Calu3 (cell line): ENCODE measurements around the gene SEPTIN12. TPM values are rescaled to one million over a fixed set of nuclear protein-coding genes. Genes with fewer than 3 reads are reported as not detected.

Experiments
- BruUV-seq: library from RNA; stranded (reverse); fragments of 400-500 nt; replicated peaks from 2 replicates; lab custom pipeline; 2021; lab: Mats Ljungman, UMichigan
- CTCF ChIA-PET: fragments of 300-600 bp; sonication (Branson Sonifier 250); formaldehyde crosslinking; loops from one replicate; lab custom pipeline; 2022; ENCODE audit warnings: antibody characterized with exemption; lab: Charles Lee
- DNase-seq: peaks from one replicate; pipeline ENCODE4 v3.0.0; 2022
- H3K27ac Mint-ChIP-seq: one replicate; pipeline ENCODE4 v1.8.0; 2022; ENCODE audit warnings: mixed read lengths; ENCODE audit not compliant: unreplicated experiment
- H3K27me3 Mint-ChIP-seq: one replicate; pipeline ENCODE4 v1.8.0; 2022; ENCODE audit warnings: mixed read lengths; ENCODE audit not compliant: unreplicated experiment
- H3K36me3 Mint-ChIP-seq: one replicate; pipeline ENCODE4 v1.8.0; 2022; ENCODE audit warnings: mild to moderate bottlenecking, moderate library complexity, mixed read lengths; ENCODE audit not compliant: insufficient read depth, unreplicated experiment
- H3K4me1 Mint-ChIP-seq: one replicate; pipeline ENCODE4 v1.8.0; 2022; ENCODE audit warnings: mild to moderate bottlenecking, low read depth, mixed read lengths; ENCODE audit not compliant: unreplicated experiment
- H3K4me3 Mint-ChIP-seq: one replicate; pipeline ENCODE4 v1.8.0; 2022; ENCODE audit warnings: mild to moderate bottlenecking, low read depth, moderate library complexity, mixed read lengths; ENCODE audit not compliant: unreplicated experiment
- H3K9me3 Mint-ChIP-seq: one replicate; pipeline ENCODE4 v1.8.0; 2022; ENCODE audit warnings: low read depth, mixed read lengths; ENCODE audit not compliant: unreplicated experiment
- intact Hi-C: fragments of 100-400 bp; cut with micrococcal nuclease; formaldehyde crosslinking; loops from one replicate; pipeline ENCODE4 v1.10.0; 2022; ENCODE audit not compliant: unreplicated experiment
- total RNA-seq: library from RNA; stranded (reverse); gene quantifications from 2 replicates; pipeline ENCODE4 v1.2.3, GENCODE V29; 2022
- TF ChIP-seq, protein P1 (sequence below): fragments of 200-600 bp; IDR thresholded peaks from one replicate; pipeline ENCODE4 v1.8.0; 2022; ENCODE audit warnings: antibody characterized with exemption; ENCODE audit not compliant: unreplicated experiment

The SEPTIN12 gene
- total RNA-seq, 1 experiment from 2014 or later, result not detected

DNA sequence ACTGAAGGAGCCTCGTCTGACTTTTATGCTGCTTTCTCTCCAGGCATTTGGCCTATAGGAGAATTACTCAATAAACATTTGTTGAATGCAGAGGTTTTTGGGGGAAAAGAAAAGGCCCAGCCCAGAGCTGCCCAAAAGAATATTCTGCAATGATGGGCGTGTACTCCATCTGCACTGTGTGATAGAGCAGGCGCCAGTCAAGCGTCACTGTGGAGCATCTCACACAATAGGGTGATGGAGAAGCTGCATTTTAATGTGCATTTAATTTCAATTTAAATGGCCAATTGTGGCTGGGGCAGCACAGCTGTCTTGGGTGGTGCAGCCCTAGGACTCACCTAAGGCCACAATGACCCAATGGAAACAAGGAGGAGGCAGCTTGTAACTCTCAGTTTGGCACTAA is 38.4 kb upstream of the SEPTIN12 start:
- peaks cover 69% of the 10 kb centered on the region for H3K36me3 Mint-ChIP-seq
- no peak overlapping the region for H3K4me3 Mint-ChIP-seq
- no TSS peak for BruUV-seq
- intact Hi-C loops, result no loop called here
- H3K27me3 Mint-ChIP-seq, result no peaks in the 10 kb centered on the region
- DNase-seq, result no peak
- no peaks in the 10 kb centered on the region for H3K9me3 Mint-ChIP-seq
- no peak overlapping the region for H3K27ac Mint-ChIP-seq
- TF ChIP-seq, protein P1, sequence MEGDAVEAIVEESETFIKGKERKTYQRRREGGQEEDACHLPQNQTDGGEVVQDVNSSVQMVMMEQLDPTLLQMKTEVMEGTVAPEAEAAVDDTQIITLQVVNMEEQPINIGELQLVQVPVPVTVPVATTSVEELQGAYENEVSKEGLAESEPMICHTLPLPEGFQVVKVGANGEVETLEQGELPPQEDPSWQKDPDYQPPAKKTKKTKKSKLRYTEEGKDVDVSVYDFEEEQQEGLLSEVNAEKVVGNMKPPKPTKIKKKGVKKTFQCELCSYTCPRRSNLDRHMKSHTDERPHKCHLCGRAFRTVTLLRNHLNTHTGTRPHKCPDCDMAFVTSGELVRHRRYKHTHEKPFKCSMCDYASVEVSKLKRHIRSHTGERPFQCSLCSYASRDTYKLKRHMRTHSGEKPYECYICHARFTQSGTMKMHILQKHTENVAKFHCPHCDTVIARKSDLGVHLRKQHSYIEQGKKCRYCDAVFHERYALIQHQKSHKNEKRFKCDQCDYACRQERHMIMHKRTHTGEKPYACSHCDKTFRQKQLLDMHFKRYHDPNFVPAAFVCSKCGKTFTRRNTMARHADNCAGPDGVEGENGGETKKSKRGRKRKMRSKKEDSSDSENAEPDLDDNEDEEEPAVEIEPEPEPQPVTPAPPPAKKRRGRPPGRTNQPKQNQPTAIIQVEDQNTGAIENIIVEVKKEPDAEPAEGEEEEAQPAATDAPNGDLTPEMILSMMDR, result no peak
- CTCF ChIA-PET, result no interaction called here
- H3K4me1 Mint-ChIP-seq, result no peaks in the 10 kb centered on the region

DNA sequence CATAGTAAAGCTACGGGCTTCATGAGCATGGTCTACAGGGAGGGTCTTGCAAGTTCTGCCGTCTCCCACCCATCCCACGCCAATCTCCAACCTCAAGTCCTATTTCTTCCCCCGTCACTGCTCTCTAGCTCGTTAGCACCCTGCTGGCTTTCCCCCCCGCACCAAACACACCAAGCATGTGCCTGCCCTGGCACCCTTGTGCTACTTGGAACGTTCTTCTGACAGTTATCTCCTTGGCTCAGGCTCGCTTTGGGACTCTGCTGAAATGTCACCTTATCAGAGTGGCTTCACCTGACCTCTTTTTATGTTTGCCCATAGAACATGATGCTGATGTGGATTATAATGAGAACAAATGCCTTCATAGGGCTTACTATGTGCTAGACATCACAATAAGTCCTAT is 37.1 kb upstream of the SEPTIN12 start:
- peaks cover 64% of the 10 kb centered on the region for H3K36me3 Mint-ChIP-seq
- no peaks in the 10 kb centered on the region for H3K4me1 Mint-ChIP-seq
- H3K4me3 Mint-ChIP-seq, result no peak overlapping the region
- no peak overlapping the region for H3K27ac Mint-ChIP-seq
- no peaks in the 10 kb centered on the region for H3K9me3 Mint-ChIP-seq
- CTCF ChIA-PET, result interaction anchor here (1.0 kb wide), 1 partner anchor 38 kb away, joined by 3 read pairs; no protein-coding TSS in a partner anchor
- no peaks in the 10 kb centered on the region for H3K27me3 Mint-ChIP-seq
- DNase-seq, result no peak
- TF ChIP-seq, protein P1, result no peak
- no TSS peak for BruUV-seq
- intact Hi-C loops, result no loop called here

DNA sequence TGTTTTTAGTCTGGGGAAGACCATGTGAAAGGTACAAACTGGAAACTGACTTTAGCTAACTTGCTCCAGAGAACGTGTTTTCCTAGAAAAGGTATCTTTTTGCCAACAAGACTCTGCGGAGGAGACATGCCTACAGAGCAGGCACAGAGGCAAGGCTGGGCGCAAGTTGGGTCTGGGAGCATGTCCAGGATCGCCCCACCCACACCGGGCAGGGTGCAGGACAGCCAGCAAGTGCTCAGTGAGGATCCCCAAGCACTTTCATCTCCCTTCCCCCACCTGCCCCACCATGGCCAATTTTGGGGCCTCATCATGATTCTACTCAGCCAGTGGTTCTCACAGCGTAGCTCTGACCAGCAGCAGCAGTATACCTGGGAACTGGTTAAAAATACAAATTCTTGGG is 32.5 kb upstream of the SEPTIN12 start:
- intact Hi-C loops, result no loop called here
- Mint-ChIP-seq H3K4me3 (no peak overlapping the region), H3K9me3 (no peaks in the 10 kb centered on the region), H3K36me3 (peaks cover 71% of the 10 kb centered on the region), H3K27me3 (no peaks in the 10 kb centered on the region), H3K27ac (no peak overlapping the region), H3K4me1 (no peaks in the 10 kb centered on the region)
- no peak for DNase-seq
- BruUV-seq, result no TSS peak
- TF ChIP-seq, protein P1, result no peak
- CTCF ChIA-PET, result interaction anchor here (0.6 kb wide), 1 partner anchor 24 kb away, joined by 3 read pairs; no protein-coding TSS in a partner anchor

DNA sequence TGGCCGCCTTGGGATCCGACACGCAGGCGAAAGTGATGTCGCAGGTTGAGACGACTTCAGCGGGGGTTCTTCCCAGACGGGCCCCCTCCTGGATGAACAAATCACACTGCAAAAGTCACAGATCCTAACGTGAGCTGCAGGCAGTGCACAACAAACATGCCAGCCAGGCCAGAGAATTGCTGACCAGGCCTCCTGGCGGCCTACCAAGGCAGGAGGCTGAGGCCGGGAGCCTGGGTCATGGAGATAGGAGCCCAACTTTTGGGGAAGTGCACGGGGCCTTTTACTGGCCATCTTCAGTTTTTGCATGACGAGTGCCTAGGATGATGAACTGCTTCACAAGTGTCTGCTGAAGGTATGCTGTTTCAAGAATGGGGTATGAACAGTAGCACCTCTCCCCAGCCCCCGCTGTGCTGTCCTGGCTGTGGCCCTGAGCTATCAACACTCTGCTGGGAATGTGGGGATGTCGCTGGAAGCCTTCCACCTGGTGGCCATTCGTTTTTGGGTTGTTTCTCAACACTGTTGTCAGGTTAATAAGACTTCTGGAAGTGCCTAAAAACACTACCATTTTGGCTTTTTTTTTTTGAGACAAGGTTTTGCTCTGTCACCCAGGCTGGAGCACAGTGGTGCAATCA is 26.5 kb upstream of the SEPTIN12 start:
- no peak overlapping the region for H3K4me3 Mint-ChIP-seq
- H3K9me3 Mint-ChIP-seq, result no peaks in the 10 kb centered on the region
- no peak for DNase-seq
- H3K4me1 Mint-ChIP-seq, result no peaks in the 10 kb centered on the region
- H3K27ac Mint-ChIP-seq, result no peak overlapping the region
- TF ChIP-seq, protein P1, result no peak
- H3K36me3 Mint-ChIP-seq, result peaks cover 92% of the 10 kb centered on the region
- no peaks in the 10 kb centered on the region for H3K27me3 Mint-ChIP-seq
- intact Hi-C loops, result no loop called here
- BruUV-seq, result no TSS peak
- CTCF ChIA-PET, result no interaction called here
